ENCODE data around the gene BANF2. TPM values are rescaled to one million over a fixed set of nuclear protein-coding genes. Genes with fewer than 3 reads are reported as not detected.

Gene BANF2
- total and polyA plus RNA-seq, 2 of the 4 experiments (the other 2 are of a cell fraction) = not detected

GRCh38 chr20:17697171-17697570 lies 2.6 kb upstream of the BANF2 start:
- Histone ChIP-seq H2BK15ac (ENCODE audit: low read depth, low read length) (no peak overlapping the region), H2BK5ac (ENCODE audit: low read depth, low read length, poor library complexity, severe bottlenecking) (no peak overlapping the region), H3K4me2 (ENCODE audit: low read depth, low read length) (no peak overlapping the region), H3K23ac (ENCODE audit: low read depth, low read length) (no peak overlapping the region), H4K91ac (ENCODE audit: insufficient read depth, low read depth, low read length) (no peak overlapping the region), H3K79me1 (ENCODE audit: low read depth in 1 of 2, low read length in 2 of 2) (no peaks in the 10 kb centered on the region), H4K5ac (ENCODE audit: low read depth, low read length) (no peak overlapping the region), H3K4me1 (ENCODE audit: control insufficient read depth, insufficient read depth, low read length) (no peaks in the 10 kb centered on the region), H3K4ac (ENCODE audit: low read depth, low read length) (no peak overlapping the region), H3K9me1 (ENCODE audit: insufficient read depth, low read length) (no peaks in the 10 kb centered on the region), H4K20me1 (ENCODE audit: insufficient read depth, low read length) (no peaks in the 10 kb centered on the region), H3K14ac (replicated peaks; ENCODE audit: low read depth, low read length) (no peak overlapping the region), H3K18ac (ENCODE audit: low read depth, low read length) (no peak overlapping the region), H4K8ac (ENCODE audit: low read depth in 2 of 2, low read length in 2 of 2) (no peak overlapping the region), H2AK5ac (ENCODE audit: low read depth, low read length) (no peak overlapping the region), H3K9me3 (ENCODE audit: control insufficient read depth, insufficient read depth, low read length) (no peaks in the 10 kb centered on the region; the same call in 1 of the 2 replicates), H3K27me3 (ENCODE audit: control insufficient read depth, insufficient read depth, low read length) (peaks cover 8% of the 10 kb centered on the region), H2BK20ac (ENCODE audit: low read depth, low read length) (no peak overlapping the region), H2AFZ (replicated peaks; ENCODE audit: low read length, poor library complexity) (no peak overlapping the region), H3K56ac (ENCODE audit: extremely low read depth, insufficient read depth, low read length) (no peak overlapping the region), H2BK120ac (ENCODE audit: low read depth, low read length) (no peak overlapping the region), H3K9ac (ENCODE audit: low read depth, low read length) (no peak overlapping the region), H3K4me3 (ENCODE audit: insufficient read depth, low read depth, low read length) (no peak overlapping the region), H2AK9ac (replicated peaks; ENCODE audit: low read depth, low read length, poor library complexity) (no peak overlapping the region), H3K27ac (ENCODE audit: insufficient read depth, low read length) (no peak overlapping the region), H3K36me3 (ENCODE audit: control insufficient read depth, insufficient read depth, low read length) (no peaks in the 10 kb centered on the region)
- no TSS peak for BruUV-seq (replicated peaks)
- CTCF ChIA-PET = no interaction called here
- POLR2A ChIA-PET (ENCODE audit: unreplicated experiment) = no interaction called here
- TF ChIP-seq BHLHE40 (IDR thresholded peaks at IDR 0.05; ENCODE audit: low read depth, low read length) = no peak
- TF ChIP-seq CHD1 (IDR thresholded peaks at IDR 0.05; ENCODE audit: low read depth, low read length) = no peak
- TF ChIP-seq SMC3 (IDR thresholded peaks at IDR 0.05; ENCODE audit: low read depth, low read length) = no peak
- TF ChIP-seq RCOR1 (IDR thresholded peaks at IDR 0.05; ENCODE audit: insufficient replicate concordance, low read length) = no peak
- no peak for TF ChIP-seq RFX5 (IDR thresholded peaks at IDR 0.05; ENCODE audit: low read depth, low read length)
- TF ChIP-seq FOS (IDR thresholded peaks at IDR 0.05; ENCODE audit: low read depth, low read length) = no peak
- dilution Hi-C loops (cut with HindIII; ENCODE audit: low sequenced_read_pairs, unreplicated experiment) (no loop called here), in situ Hi-C loops (cut with MboI; ENCODE audit: low sequenced_read_pairs) (no loop called here), intact Hi-C loops (cut with micrococcal nuclease) (no loop called here)
- DNase-seq (no peak), ATAC-seq (ENCODE audit: low read depth) (no peak)
- 90% methylated on average over 1 of the region's 1 CpG; no CpG with 5 or more reads in 1 of the 2 experiments for WGBS, 2 experiments (ENCODE audit: extremely low coverage in 2 of 2, insufficient read length in 1 of 2)

All from IMR-90 (cell line).